GM10847 (cell line): Measurements from ENCODE around the gene CTXN2.

ENCODE experiments used
- POLR2A ChIP-seq: IDR thresholded peaks from 2 replicates; pipeline ENCODE4 v1.6.1; 2011; ENCODE audit not compliant: insufficient read length; ENCODE audit errors: extremely low read depth

Gene CTXN2

GRCh38 chr15:48185529-48185928 lies 5.9 kb upstream of the CTXN2 start:
- no peak for TF ChIP-seq POLR2A

- no peak for TF ChIP-seq POLR2A
Measured at GRCh38 chr15:48186271-48186670, 5.2 kb upstream of the CTXN2 start.

- TF ChIP-seq POLR2A = no peak
Measured at GRCh38 chr15:48190932-48191573, 412 bp upstream of the CTXN2 start.

GRCh38 chr15:48202068-48202467 lies 10.6 kb downstream of the CTXN2 start:
- TF ChIP-seq POLR2A = no peak

DNA sequence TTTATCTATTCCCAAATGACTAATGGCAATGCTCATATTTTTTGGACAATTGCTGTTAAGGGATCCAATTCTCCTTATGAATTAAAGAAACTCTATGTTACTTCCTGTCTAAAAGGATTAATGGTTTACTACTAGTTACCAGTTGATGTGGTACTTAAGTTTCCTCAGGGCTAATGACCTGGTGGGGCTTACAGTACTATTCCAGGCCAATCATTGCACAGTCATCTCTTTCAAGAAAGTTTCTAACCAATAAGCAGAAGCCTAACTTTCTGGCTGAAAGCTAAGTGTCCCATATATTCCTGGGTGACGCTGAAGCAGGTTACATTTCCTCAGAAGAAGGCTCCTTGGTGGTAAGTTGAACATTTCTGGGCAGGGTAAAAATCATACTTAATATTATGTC lies 14.5 kb downstream of the CTXN2 start, which contains the start of gene SLC12A1:
TSS of gene SLC12A1 (plus strand) at position 322 of the 400 bp plus-strand sequence. CDS start 1,418 bp downstream, outside the sequence.
- TF ChIP-seq POLR2A = no peak

DNA sequence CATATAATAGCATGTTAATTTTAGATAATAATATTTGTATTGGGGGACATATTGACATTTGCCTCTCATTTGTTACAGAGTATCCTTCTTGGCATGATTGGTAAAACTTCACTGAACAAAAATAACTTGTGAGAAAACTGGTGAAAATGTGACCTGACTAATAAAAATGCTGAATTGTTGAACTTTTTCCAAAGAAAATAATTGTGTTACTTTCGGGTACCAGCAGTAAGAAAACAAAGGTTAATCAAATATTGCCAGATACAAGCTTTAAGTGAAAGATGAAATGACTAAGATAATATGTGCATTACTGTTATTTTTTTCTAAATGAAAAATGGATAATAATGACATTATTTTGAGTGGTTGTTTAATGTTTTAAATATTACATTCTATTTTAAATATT lies 29.8 kb downstream of the CTXN2 start:
- TF ChIP-seq POLR2A = no peak

DNA sequence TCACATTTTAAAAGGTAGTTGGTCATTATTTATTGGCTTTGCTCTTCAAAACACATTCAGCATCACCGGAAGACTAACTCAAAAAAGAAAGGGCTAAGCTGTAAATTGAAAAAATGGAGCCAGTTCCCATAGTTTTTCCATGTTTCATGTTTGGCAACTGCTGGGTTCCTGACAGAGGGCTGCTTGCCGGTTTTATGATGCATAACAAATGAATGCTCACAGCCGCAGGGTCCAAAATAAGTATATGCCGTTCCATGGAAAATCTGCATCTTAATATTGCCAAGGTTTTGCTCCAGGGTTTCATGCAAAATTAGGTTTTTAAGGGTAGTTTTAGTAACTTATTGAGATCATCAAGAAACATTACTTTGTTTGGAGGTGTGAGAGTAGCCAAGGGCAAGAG lies 30.4 kb downstream of the CTXN2 start:
- no peak for TF ChIP-seq POLR2A

DNA sequence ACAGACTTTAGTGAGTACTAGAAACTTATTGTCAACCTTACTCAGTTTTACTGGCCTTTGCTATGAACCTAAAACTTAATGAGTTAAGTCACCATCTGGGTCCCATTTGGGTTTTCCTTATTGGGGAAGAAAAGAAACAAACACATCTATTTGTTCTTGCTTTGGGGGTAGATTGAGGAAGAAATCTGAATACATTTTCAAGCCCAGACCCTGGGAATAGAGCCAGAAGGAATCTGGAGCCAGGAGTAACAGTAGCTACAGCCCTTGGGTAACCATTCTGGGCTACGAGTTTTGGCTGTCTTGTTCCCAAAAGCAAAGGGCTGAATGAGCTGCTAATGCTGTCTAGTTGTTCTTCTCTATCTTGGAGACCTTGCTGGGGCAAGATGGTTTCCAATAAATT lies 31.2 kb downstream of the CTXN2 start:
- no peak for TF ChIP-seq POLR2A

DNA sequence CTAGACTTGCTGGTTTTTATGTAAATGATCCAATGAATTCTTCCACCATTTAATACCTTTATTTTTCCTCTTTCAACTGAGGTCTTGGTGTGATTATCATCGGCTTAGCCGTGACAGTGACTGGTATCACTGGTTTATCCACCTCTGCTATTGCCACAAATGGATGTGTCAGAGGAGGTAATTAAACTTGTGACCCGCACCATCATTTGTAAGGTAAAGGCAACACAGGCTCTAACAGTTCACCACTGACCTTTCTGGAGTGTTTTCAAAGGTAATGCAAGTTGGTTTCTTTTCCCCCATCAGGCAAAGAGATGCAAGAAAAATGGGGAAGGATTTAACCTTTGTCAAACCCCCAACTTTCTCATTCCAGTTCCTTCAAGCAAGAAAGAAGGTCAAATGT lies 34.3 kb downstream of the CTXN2 start:
- TF ChIP-seq POLR2A = no peak

DNA sequence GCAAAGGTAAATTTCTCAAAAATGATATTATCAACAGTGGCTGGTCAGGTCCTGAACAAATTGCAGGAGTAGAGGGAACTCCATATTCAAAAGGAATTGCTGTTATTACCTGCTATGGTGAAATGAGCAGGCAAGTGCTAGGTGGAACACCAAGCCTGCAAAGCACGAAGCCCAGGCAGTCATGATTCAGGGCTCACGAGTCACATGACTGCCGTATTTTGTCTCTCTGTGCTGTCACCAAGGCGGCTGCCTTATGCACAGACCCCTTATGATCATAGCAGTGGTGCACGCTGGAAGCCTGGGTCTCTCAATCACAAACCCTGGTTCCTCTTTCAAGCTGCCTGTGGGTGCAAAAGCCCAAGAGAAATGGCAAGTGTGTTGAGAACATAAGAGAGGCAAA lies 39.0 kb downstream of the CTXN2 start:
- no peak for TF ChIP-seq POLR2A

DNA sequence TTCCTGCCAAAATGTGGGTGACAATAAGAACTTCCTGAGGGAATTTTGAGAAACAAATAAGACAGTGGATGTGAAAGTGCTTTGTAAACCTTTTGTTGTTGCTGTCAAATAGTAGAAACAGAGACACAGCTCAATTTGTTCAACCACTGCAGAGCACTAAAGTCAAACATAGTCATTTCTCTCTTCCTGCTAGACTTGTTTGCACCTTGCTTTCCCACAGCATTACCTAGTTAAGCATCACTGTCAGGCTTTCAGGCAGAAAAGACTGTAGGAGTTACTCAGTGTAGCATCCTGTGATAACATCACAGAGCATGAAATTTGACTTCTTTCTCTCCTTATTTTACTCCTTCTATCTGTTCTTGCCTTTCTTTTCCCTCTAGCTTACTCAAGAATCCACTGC lies 41.8 kb downstream of the CTXN2 start:
- no peak for TF ChIP-seq POLR2A

DNA sequence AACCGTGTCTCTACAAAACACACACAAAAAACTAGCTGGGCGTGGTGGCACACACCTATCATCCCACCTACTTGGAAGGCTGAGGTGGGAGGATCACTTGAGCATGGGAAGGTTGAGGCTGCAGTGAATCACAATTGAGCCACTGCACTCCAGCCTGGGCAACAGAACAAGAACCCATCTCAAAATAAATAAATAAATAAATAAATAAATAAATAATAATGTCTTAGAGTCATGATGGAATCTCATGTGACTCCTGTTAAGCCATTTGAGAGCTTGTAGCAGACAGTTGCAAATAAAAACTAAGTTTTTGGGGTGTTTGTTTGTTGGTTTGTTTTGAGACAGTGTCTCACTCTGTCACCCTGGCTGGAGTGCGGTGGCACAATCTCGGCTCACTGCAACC lies 47.9 kb downstream of the CTXN2 start:
- no peak for TF ChIP-seq POLR2A

DNA sequence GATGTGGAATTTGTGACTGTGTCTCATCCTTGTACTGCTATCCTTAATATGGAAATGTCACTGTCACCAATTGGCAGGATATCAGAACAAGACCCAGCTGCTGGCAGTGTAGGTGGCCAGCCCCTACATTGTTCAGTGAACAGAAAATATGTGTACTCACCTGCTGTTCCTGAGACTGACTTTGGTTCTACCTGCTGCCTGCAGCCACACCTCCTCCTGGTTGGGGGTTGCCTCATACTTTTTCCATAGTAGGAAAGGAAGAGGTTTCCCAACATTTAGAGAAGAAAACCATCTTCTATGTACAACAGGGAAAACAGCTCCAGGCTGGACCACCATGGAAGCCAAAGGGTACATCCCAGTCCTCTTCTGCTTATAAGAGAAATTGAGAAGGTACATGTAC lies 50.5 kb downstream of the CTXN2 start:
- no peak for TF ChIP-seq POLR2A

DNA sequence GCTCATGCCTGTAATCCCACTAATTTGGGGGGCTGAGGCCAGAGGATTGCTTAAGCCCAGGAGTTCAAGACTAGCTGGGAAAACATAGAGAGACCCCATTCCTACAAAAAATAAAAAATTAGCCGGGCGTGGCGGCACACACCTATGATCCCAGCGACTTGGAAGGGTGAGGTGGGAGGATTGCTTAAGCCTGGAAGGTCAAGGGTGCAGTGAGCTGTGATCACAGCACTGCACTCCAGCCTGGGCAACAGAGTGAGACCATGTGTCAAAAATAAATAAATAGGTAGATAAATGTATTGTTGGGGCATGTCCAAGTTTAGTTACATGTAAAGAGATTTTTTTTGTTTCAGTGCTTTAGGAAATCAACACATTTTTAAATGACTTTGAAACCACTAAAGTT lies 51.1 kb downstream of the CTXN2 start:
- TF ChIP-seq POLR2A = no peak

DNA sequence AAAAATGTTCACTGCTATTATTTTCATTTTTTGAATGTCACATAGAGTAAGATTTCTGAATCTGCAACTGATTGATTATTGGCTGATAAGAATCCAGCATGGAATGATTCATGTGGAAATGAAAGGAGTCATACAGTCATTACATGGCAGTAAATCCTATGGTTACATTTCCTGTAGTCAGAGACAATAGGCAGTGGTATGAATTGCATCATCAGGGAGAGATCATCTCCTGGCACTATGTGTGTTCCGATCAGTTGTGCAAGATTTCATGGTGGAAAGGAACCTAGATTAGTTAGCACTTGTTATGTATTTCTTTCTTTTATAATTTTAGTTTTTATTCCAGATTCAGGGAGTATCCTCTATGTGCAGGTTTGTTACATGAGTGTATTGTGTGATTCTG lies 53.5 kb downstream of the CTXN2 start:
- TF ChIP-seq POLR2A = no peak

DNA sequence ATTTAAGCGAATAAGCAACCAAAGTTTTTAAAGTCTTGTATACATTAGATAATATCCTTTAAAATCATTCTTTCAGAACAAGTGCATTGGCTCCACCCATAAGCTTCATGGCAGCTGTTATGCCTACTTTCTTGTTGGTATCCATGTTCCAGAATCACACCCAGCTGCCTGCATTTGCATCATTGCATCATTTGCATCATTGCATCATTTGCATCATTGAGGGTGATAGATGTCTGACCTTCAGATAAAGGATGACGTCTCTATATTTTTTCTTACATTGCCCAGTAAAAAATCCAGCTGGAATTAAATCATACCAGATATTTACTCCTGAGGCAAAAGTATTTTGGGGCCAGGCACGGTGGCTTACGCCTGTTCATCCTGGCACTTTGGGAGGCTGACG lies 56.9 kb downstream of the CTXN2 start:
- TF ChIP-seq POLR2A = no peak

GRCh38 chr15:48250640-48251076 lies 59.2 kb downstream of the CTXN2 start:
- TF ChIP-seq POLR2A = no peak
